Measurements from ENCODE around the gene EPHA10. TPM values are rescaled to one million over a fixed set of nuclear protein-coding genes. Genes with fewer than 3 reads are reported as not detected.

The EPHA10 gene
- total RNA-seq, 1 donor from 2014 or later: not detected

- Mint-ChIP-seq H3K4me3 (ENCODE audit: unreplicated experiment) (no peak overlapping the region), H3K27me3 (ENCODE audit: low read depth, unreplicated experiment) (peaks cover 51% of the 10 kb centered on the region)
- no peak for FAIRE-seq
Measured at GRCh38 chr1:37718901-37719571, 45.9 kb downstream of the EPHA10 start.

DNA sequence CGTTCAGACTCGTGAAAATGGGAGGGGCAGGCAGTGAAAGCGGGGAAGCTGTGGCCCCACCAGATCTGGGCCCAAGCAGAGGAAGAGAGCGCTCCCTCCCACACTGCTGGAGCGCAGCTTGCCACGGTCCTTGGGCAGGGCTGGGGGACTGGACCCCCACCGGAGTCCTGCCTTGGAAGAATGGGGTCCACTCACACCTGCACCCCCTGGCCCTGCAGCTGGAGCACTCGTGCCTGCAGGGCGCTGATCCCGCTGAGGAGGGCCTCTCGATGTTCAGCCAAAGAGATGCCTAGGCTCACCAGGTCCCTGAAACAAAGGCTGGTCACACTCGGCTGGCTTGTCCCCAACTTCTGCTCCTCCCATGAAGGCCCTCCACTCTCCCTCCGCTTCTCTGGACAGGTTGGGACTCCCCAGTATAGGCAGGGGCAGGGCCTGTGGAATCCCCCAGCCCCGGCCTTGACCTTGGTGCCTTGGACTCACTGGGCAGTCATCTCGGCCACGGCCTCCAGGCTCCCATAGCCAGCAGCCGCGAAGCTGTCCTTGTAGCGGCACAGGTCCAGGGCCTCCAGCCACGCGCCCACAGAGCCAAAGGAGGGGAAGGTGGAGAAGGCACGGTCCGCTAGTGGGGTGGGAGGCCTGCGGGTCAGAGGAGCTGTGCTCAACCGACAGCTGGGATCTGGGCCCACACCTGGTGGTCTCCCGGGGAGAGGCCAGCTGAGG lies 46.6 kb downstream of the EPHA10 start:
- no peak for TF ChIP-seq EZH2 (IDR thresholded peaks at IDR 0.05; ENCODE audit: insufficient read depth, low read length)
- no peak for TF ChIP-seq CTCF (IDR thresholded peaks at IDR 0.05; ENCODE audit: insufficient read depth, low read depth, low read length)
- no peaks in the 10 kb centered on the region for H3K4me1 ChIP-seq (ENCODE audit: insufficient read depth, low read length)
- no peak for FAIRE-seq
- H3K36me3 ChIP-seq (ENCODE audit: insufficient read depth, low read length): no peaks in the 10 kb centered on the region
- Mint-ChIP-seq H3K27me3 (ENCODE audit: low read depth, unreplicated experiment) (peaks cover 48% of the 10 kb centered on the region), H3K4me3 (ENCODE audit: unreplicated experiment) (no peak overlapping the region), H3K9me3 (ENCODE audit: unreplicated experiment) (no peaks in the 10 kb centered on the region), H3K27ac (ENCODE audit: unreplicated experiment) (no peak overlapping the region), H3K4me1 (ENCODE audit: low read depth, unreplicated experiment) (peaks cover 1% of the 10 kb centered on the region), H3K36me3 (ENCODE audit: low read depth, unreplicated experiment) (no peaks in the 10 kb centered on the region)
- no peak overlapping the region for H3K27ac ChIP-seq (ENCODE audit: low read depth, low read length)
- H2AFZ ChIP-seq (ENCODE audit: low read depth, low read length): no peak overlapping the region
- peaks cover 6% of the 10 kb centered on the region for H3K27me3 ChIP-seq (ENCODE audit: insufficient read depth, low read length)
- no peaks in the 10 kb centered on the region for H3K79me2 ChIP-seq (ENCODE audit: insufficient read depth, low read length)
- H3K4me2 ChIP-seq (ENCODE audit: low read length): no peak overlapping the region
- H3K4me3 ChIP-seq (ENCODE audit: insufficient read depth, low read depth, low read length): no peak overlapping the region
- no peak for DNase-seq (ENCODE audit: low read depth)
- no peaks in the 10 kb centered on the region for H3K9me3 ChIP-seq (ENCODE audit: insufficient read depth, low read depth, low read length)
- H4K20me1 ChIP-seq (ENCODE audit: insufficient read depth, low read length): no peaks in the 10 kb centered on the region
- no peak overlapping the region for H3K9ac ChIP-seq (ENCODE audit: low read length)

More at GRCh38 chr1:37718901-37719571, 45.9 kb downstream of the EPHA10 start:
- no peak overlapping the region for H3K4me3 ChIP-seq (ENCODE audit: insufficient read depth, low read depth, low read length)
- H3K27me3 ChIP-seq (ENCODE audit: insufficient read depth, low read length): peaks cover 6% of the 10 kb centered on the region
- DNase-seq (ENCODE audit: low read depth): no peak
- H4K20me1 ChIP-seq (ENCODE audit: insufficient read depth, low read length): no peaks in the 10 kb centered on the region
- TF ChIP-seq CTCF (IDR thresholded peaks at IDR 0.05; ENCODE audit: insufficient read depth, low read depth, low read length): no peak
- TF ChIP-seq EZH2 (IDR thresholded peaks at IDR 0.05; ENCODE audit: insufficient read depth, low read length): no peak
- H3K27ac ChIP-seq (ENCODE audit: low read depth, low read length): no peak overlapping the region
- H3K9ac ChIP-seq (ENCODE audit: low read length): no peak overlapping the region
- H3K9me3 Mint-ChIP-seq (ENCODE audit: unreplicated experiment): no peaks in the 10 kb centered on the region
- peaks cover 1% of the 10 kb centered on the region for H3K4me1 Mint-ChIP-seq (ENCODE audit: low read depth, unreplicated experiment)
- peaks cover 2% of the 10 kb centered on the region for H3K36me3 Mint-ChIP-seq (ENCODE audit: low read depth, unreplicated experiment)
- no peaks in the 10 kb centered on the region for H3K36me3 ChIP-seq (ENCODE audit: insufficient read depth, low read length)
- H2AFZ ChIP-seq (ENCODE audit: low read depth, low read length): no peak overlapping the region
- no peak overlapping the region for H3K27ac Mint-ChIP-seq (ENCODE audit: unreplicated experiment)
- no peaks in the 10 kb centered on the region for H3K4me1 ChIP-seq (ENCODE audit: insufficient read depth, low read length)
- no peaks in the 10 kb centered on the region for H3K9me3 ChIP-seq (ENCODE audit: insufficient read depth, low read depth, low read length)
- no peaks in the 10 kb centered on the region for H3K79me2 ChIP-seq (ENCODE audit: insufficient read depth, low read length)
- H3K4me2 ChIP-seq (ENCODE audit: low read length): no peak overlapping the region

- no peaks in the 10 kb centered on the region for H3K36me3 Mint-ChIP-seq (ENCODE audit: low read depth, unreplicated experiment)
- Histone ChIP-seq H3K9ac (ENCODE audit: low read length) (no peak overlapping the region), H4K20me1 (ENCODE audit: insufficient read depth, low read length) (no peaks in the 10 kb centered on the region), H3K79me2 (ENCODE audit: insufficient read depth, low read length) (no peaks in the 10 kb centered on the region), H3K9me3 (ENCODE audit: insufficient read depth, low read depth, low read length) (no peaks in the 10 kb centered on the region), H3K4me3 (ENCODE audit: insufficient read depth, low read depth, low read length) (no peak overlapping the region), H3K4me1 (ENCODE audit: insufficient read depth, low read length) (no peaks in the 10 kb centered on the region), H2AFZ (ENCODE audit: low read depth, low read length) (no peak overlapping the region), H3K27ac (ENCODE audit: low read depth, low read length) (no peak overlapping the region), H3K4me2 (ENCODE audit: low read length) (no peak overlapping the region), H3K36me3 (ENCODE audit: insufficient read depth, low read length) (no peaks in the 10 kb centered on the region), H3K27me3 (ENCODE audit: insufficient read depth, low read length) (peaks cover 6% of the 10 kb centered on the region)
- peaks cover 49% of the 10 kb centered on the region for H3K27me3 Mint-ChIP-seq (ENCODE audit: low read depth, unreplicated experiment)
- FAIRE-seq (no peak), DNase-seq (ENCODE audit: low read depth) (no peak)
- no peak overlapping the region for H3K4me3 Mint-ChIP-seq (ENCODE audit: unreplicated experiment)
- H3K9me3 Mint-ChIP-seq (ENCODE audit: unreplicated experiment): no peaks in the 10 kb centered on the region
- no peak overlapping the region for H3K27ac Mint-ChIP-seq (ENCODE audit: unreplicated experiment)
- peaks cover 1% of the 10 kb centered on the region for H3K4me1 Mint-ChIP-seq (ENCODE audit: low read depth, unreplicated experiment)
- TF ChIP-seq EZH2 (IDR thresholded peaks at IDR 0.05; ENCODE audit: insufficient read depth, low read length) (no peak), CTCF (IDR thresholded peaks at IDR 0.05; ENCODE audit: insufficient read depth, low read depth, low read length) (no peak)
Measured at GRCh38 chr1:37717631-37718030, 47.3 kb downstream of the EPHA10 start.
